Neutrophil (primary cell): ENCODE results near the gene TFCP2.
A peak's percentile ranks its signal among the peaks of the same experiment; 100 is the strongest.

Experiments used
- H3K27ac ChIP-seq: fragments of 200-600 bp; sonication (generic); 2 replicates; pipeline ENCODE4 v1.5.1; 2016; ENCODE audit warnings: mild to moderate bottlenecking, moderate library complexity
- H3K27me3 ChIP-seq: fragments of 200-600 bp; sonication (generic); 2 replicates; pipeline ENCODE4 v1.6.0; 2016; ENCODE audit warnings: mild to moderate bottlenecking
- H3K36me3 ChIP-seq: fragments of 200-600 bp; sonication (generic); 2 replicates; pipeline ENCODE4 v1.5.1; 2017
- H3K4me1 ChIP-seq, 2 experiments: fragments of 200-600 bp in 1 of 2; sonication (generic) in 1 of 2; 1 replicate in 1 of 2; 2 replicates in 1 of 2; pipeline versions ENCODE4 v1.5.1 to v1.6.1; 2013 to 2016; ENCODE audit warnings: low read depth in 1 of 2, low read length in 1 of 2, mild to moderate bottlenecking in 1 of 2, moderate library complexity in 1 of 2; ENCODE audit not compliant: control insufficient read depth in 1 of 2, insufficient read depth in 1 of 2
- H3K4me3 ChIP-seq, 2 experiments: fragments of 200-600 bp in 1 of 2; sonication (generic) in 1 of 2; 1 replicate in 1 of 2; 2 replicates in 1 of 2; pipeline ENCODE4 v1.5.1; 2013 to 2016; ENCODE audit warnings: low read depth in 1 of 2, low read length in 1 of 2, mild to moderate bottlenecking in 1 of 2, moderate library complexity in 1 of 2
- H3K9me3 ChIP-seq: fragments of 200-600 bp; sonication (generic); 2 replicates; pipeline ENCODE4 v1.5.1; 2016
- TF ChIP-seq, protein P1 (sequence below): fragments of 200-600 bp; sonication (generic); IDR thresholded peaks from 2 replicates; pipeline ENCODE4 v1.5.1; 2016; ENCODE audit warnings: antibody characterized with exemption

Gene TFCP2

DNA sequence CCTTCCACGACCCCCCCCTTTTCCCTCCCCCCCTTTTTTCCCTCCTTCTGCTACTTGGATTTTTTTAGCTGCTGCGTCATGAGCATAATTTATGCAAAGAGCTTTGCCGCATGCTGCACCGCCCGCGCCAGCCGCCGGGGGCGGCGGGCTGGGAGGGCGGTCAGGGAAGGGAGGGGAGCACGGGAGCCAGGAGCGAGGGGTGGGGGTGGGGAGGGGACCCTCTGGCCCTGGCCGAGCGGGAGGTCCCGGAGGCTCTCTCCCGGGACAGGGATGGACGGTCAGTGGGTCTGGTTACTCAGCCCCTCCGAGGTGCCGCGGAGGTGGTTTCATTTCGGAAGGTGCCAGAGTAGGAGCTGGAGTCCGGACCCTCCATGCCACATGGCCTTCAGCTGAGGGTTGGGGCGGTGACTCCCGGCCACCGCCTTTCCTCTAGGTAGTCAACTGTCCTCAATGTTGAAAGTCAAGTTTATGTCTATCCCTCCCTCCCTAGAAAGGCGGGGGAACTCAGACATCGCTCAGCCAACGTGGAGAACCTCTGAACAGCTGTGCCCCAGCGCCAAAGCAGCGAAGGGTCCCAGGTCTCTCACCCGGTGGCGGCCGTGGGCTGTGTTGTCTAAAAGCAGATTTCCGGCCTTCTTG lies 45.2 kb upstream of the TFCP2 start, which contains the start of gene POU6F1:
Gene POU6F1 (minus strand): TSS at position 95 of the 639 bp plus-strand sequence. CDS start 11,226 bp downstream, outside the sequence.
- Histone ChIP-seq H3K27ac (peak within 1 kb of the TSS; percentile 71), H3K9me3 (no peaks in the 10 kb centered on the region), H3K4me1 (peaks cover 9 to 11% of the 10 kb centered on the region in 2 experiments), H3K4me3 (peak within 1 kb of the TSS; percentile 85 to 87), H3K27me3 (peaks cover 13% of the 10 kb centered on the region), H3K36me3 (no peaks in the 10 kb centered on the region)
- TF ChIP-seq, protein P1, sequence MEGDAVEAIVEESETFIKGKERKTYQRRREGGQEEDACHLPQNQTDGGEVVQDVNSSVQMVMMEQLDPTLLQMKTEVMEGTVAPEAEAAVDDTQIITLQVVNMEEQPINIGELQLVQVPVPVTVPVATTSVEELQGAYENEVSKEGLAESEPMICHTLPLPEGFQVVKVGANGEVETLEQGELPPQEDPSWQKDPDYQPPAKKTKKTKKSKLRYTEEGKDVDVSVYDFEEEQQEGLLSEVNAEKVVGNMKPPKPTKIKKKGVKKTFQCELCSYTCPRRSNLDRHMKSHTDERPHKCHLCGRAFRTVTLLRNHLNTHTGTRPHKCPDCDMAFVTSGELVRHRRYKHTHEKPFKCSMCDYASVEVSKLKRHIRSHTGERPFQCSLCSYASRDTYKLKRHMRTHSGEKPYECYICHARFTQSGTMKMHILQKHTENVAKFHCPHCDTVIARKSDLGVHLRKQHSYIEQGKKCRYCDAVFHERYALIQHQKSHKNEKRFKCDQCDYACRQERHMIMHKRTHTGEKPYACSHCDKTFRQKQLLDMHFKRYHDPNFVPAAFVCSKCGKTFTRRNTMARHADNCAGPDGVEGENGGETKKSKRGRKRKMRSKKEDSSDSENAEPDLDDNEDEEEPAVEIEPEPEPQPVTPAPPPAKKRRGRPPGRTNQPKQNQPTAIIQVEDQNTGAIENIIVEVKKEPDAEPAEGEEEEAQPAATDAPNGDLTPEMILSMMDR, result peak; percentile 94

DNA sequence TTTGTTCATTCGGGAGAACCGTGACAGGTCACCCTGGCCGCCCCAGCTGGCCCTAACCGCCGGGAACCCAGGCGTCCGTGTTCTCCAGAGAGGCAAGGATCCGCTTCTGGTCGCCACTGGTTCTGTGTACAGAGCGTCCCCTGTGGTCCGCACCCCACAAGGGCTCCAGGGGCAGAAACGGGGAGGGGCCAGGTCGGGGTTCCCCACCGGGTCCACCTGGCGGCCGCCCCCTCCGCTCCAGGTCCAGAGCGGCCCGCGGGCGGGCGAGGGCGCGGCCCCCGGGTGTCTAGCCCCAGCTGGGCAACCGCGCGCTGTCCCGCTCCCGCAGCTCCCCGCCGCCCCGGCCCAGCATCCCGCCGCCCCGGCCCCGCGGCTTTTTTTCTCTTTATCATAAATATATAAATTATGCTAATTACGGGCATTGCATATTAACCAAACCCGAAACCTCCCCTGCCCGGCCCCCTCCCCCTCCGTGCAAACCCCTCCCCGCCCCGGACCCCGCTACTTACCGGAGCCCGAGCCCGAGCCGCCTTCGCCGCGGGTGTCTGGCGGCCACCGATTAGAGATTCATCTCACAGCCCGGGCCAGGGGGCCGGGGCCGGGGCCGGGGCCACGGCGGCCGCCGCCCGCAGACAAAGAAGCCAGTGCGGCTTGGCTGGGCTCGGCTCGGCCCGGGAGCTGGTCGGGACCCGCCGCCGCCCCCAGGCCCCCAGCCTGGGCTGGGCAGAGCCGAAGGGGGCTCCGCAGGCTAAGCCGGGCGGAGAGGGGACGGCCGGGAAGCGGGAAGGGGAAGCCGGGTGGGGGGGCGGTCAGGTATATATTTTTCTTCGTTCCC lies 44.4 kb upstream of the TFCP2 start:
- H3K27ac ChIP-seq, result peak overlapping the region; percentile 71
- peak overlapping the region; percentile 85 to 87 for H3K4me3 ChIP-seq
- no peaks in the 10 kb centered on the region for H3K36me3 ChIP-seq
- H3K4me1 ChIP-seq, result peaks cover 9 to 11% of the 10 kb centered on the region in 2 experiments
- TF ChIP-seq, protein P1, result peak; percentile 9
- peaks cover 13% of the 10 kb centered on the region for H3K27me3 ChIP-seq
- H3K9me3 ChIP-seq, result no peaks in the 10 kb centered on the region

DNA sequence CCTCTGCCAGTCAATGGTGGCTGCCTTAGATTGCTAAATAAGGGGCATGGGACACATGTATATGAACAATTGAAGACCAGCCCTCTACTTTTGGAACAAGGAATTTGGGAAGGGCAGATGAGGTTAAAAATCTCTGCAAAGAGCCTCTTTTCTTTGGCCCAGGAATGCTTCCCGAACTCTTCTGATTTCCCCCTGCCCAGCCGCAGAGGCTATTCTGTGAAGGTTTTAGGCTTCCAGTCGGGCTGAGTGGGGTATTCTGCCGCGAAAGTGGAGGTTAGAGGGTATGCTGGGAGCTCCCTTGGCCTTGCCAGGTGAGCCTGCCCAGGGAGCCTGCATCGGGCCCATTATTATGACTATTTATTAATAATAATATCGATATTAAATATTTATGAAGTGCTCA lies 43.7 kb upstream of the TFCP2 start:
- H3K4me3 ChIP-seq, result peak overlapping the region; percentile 85 to 87
- H3K27me3 ChIP-seq, result peaks cover 13% of the 10 kb centered on the region
- H3K9me3 ChIP-seq, result no peaks in the 10 kb centered on the region
- no peaks in the 10 kb centered on the region for H3K36me3 ChIP-seq
- peaks cover 9 to 11% of the 10 kb centered on the region in 2 experiments for H3K4me1 ChIP-seq
- H3K27ac ChIP-seq, result no peak overlapping the region
- TF ChIP-seq, protein P1, result no peak

DNA sequence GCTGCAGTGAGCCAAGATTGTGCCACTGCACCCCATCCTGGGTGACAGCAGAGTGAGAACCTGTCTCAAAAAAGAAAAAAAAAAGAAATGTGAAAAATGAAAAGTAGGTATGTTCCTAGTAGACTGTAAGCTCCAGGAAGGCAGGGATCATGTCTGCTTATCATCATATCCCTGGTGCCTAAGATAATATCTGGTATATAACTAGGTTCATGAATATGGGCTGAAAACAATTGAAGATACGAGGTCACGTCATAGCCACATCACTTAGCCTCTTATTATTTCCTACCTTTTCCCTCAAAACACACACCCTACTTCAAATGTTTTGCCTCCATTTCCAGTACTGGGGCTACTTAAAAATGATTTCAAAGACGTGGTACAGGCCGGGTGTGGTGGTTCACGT lies 42.0 kb upstream of the TFCP2 start:
- Histone ChIP-seq H3K4me3 (no peak overlapping the region), H3K27me3 (peaks cover 13% of the 10 kb centered on the region), H3K4me1 (peaks cover 9 to 11% of the 10 kb centered on the region in 2 experiments), H3K9me3 (no peaks in the 10 kb centered on the region), H3K36me3 (no peaks in the 10 kb centered on the region), H3K27ac (no peak overlapping the region)
- TF ChIP-seq, protein P1, result no peak

DNA sequence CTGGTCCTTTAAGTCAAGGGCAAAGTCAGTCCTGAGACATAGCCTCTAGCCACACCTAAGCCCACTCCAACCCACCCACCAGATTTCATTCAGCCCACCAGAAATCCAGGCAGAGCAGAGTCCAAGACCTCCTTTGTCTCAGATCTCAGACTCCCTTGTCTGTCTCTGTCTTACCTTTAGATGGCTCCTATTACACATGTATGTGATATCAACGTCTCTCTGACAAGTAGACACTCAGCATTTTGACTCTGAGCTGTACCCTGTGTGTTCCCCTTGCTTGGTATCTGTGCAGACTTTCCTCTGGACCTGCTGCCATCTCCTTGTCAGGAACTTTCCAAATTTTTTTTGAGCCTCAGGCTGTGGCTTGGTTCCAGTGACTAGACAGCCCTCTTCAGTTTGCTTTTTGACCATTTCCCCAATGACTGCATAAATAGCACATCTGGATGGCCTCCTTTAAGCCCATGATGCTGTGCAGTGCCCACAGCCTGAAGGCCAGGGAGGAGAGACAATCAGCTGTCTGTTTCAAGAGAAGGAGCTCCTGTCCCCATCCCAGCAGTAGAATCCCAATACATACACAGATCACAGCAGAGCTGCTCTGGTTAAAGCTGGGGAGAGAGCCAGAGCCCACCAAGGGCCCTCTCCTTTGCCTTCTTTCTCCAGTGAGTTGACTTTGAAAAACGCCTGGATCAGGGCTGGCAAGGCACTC lies 37.9 kb upstream of the TFCP2 start:
- Histone ChIP-seq H3K27me3 (no peaks in the 10 kb centered on the region), H3K4me1 (no peaks in the 10 kb centered on the region), H3K36me3 (no peaks in the 10 kb centered on the region), H3K9me3 (no peaks in the 10 kb centered on the region), H3K27ac (no peak overlapping the region), H3K4me3 (no peak overlapping the region)
- TF ChIP-seq, protein P1, result no peak
